Endothelial cell of umbilical vein (primary cell): Measurements from ENCODE around the gene SCAPER. TPM values are rescaled to one million over a fixed set of nuclear protein-coding genes. Genes with fewer than 3 reads are reported as not detected.

Experiments used
- BruUV-seq: library from RNA; stranded (reverse); fragments of 400-500 nt; replicated peaks from 2 replicates; lab custom pipeline; 2021; lab: Mats Ljungman, UMichigan
- CTCF ChIA-PET: fragments of 300-600, 350-600 bp; sonication (Branson Sonifier 250); formaldehyde crosslinking; loops from one replicate; lab custom pipeline; 2021; ENCODE audit warnings: antibody characterized with exemption, inconsistent platforms; lab: Charles Lee
- POLR2A ChIA-PET: fragments of 300-600, 350-600 bp; sonication (Branson Sonifier 250); formaldehyde crosslinking; loops from one replicate; lab custom pipeline; 2021; ENCODE audit warnings: antibody characterized with exemption, inconsistent platforms; lab: Charles Lee
- DNase-seq: peaks from one replicate; pipeline ENCODE4 v3.0.0-alpha.2; 2011; ENCODE audit warnings: low read depth, low spot score
- FAIRE-seq: peaks from 2 replicates; lab custom pipeline; 2011; peaks lifted over from hg19 to GRCh38; lab: Jason Lieb, UNC
- H2AFZ ChIP-seq: 2 replicates; pipeline ENCODE4 v1.6.0; 2012; ENCODE audit warnings: low read depth, low read length, control low read depth, inconsistent platforms
- H3K27ac ChIP-seq: 2 replicates; pipeline ENCODE4 v1.5.1; 2011; ENCODE audit warnings: low read depth, mild to moderate bottlenecking, control low read depth, low read length, moderate library complexity; ENCODE audit not compliant: insufficient read depth
- H3K27me3 ChIP-seq, 2 experiments: 2 replicates each; pipeline versions ENCODE4 v1.6.0 to v1.6.1; 2011; ENCODE audit warnings: low read length in 2 of 2, mixed read lengths in 1 of 2; ENCODE audit not compliant: control insufficient read depth in 2 of 2, insufficient read depth in 2 of 2
- H3K36me3 ChIP-seq, 2 experiments: 2 replicates in 1 of 2; 3 replicates in 1 of 2; pipeline ENCODE4 v1.5.1; 2011; ENCODE audit warnings: low read length in 2 of 2, mild to moderate bottlenecking in 1 of 2, moderate library complexity in 1 of 2; ENCODE audit not compliant: control insufficient read depth in 2 of 2, insufficient read depth in 2 of 2; ENCODE audit errors: extremely low read depth in 1 of 2
- H3K4me1 ChIP-seq: 3 replicates; pipeline ENCODE4 v1.5.1; 2011; ENCODE audit warnings: mild to moderate bottlenecking, low read length; ENCODE audit not compliant: control insufficient read depth, insufficient read depth; ENCODE audit errors: extremely low read depth
- H3K4me2 ChIP-seq: 2 replicates; pipeline ENCODE4 v1.6.1; 2011; ENCODE audit warnings: low read length, control low read depth, mixed read lengths; ENCODE audit not compliant: insufficient read depth
- H3K4me3 ChIP-seq, 3 experiments: fragments of 200-600 bp in 1 of 3; sonication (generic), shearing (Covaris generic) in 1 of 3; replicated peaks in 1 of 3; 2 replicates each; pipeline ENCODE4 v1.5.1; 2011 to 2016; ENCODE audit warnings: control low read depth in 3 of 3, low read length in 3 of 3, mild to moderate bottlenecking in 2 of 3, inconsistent platforms in 1 of 3, low read depth in 1 of 3, moderate library complexity in 1 of 3; ENCODE audit not compliant: insufficient read depth in 1 of 3
- H3K79me2 ChIP-seq: 2 replicates; pipeline ENCODE4 v1.6.0; 2012; ENCODE audit warnings: low read length, inconsistent platforms; ENCODE audit not compliant: control insufficient read depth, insufficient read depth
- H3K9ac ChIP-seq: replicated peaks from 2 replicates; pipeline ENCODE3; 2011; ENCODE audit warnings: low read length, control low read depth; ENCODE audit not compliant: insufficient read depth; ENCODE audit errors: extremely low read depth
- H3K9me1 ChIP-seq: replicated peaks from 3 replicates; pipeline ENCODE4 v1.6.0; 2011; ENCODE audit warnings: mild to moderate bottlenecking, low read length; ENCODE audit not compliant: control insufficient read depth, insufficient read depth; ENCODE audit errors: extremely low read depth
- H3K9me3 ChIP-seq: replicated peaks from 2 replicates; pipeline ENCODE4 v1.5.1; 2012; ENCODE audit warnings: low read length, inconsistent platforms; ENCODE audit not compliant: control insufficient read depth, insufficient read depth
- H4K20me1 ChIP-seq: replicated peaks from 2 replicates; pipeline ENCODE3; 2011; ENCODE audit warnings: mild to moderate bottlenecking, low read length; ENCODE audit not compliant: control insufficient read depth, insufficient read depth; ENCODE audit errors: extremely low read depth
- EZH2 ChIP-seq: IDR thresholded peaks from 2 replicates; pipeline ENCODE4 v1.6.1; 2012; ENCODE audit warnings: borderline replicate concordance, low read depth, mild to moderate bottlenecking, moderate library complexity, low read length, inconsistent platforms; ENCODE audit not compliant: severe bottlenecking
- FOS ChIP-seq: IDR thresholded peaks from 2 replicates; pipeline ENCODE4 v1.6.1; 2011; ENCODE audit warnings: mild to moderate bottlenecking, low read length, moderate library complexity, borderline replicate concordance; ENCODE audit not compliant: insufficient read depth
- GATA2 ChIP-seq: IDR thresholded peaks from 2 replicates; pipeline ENCODE4 v1.7.0; 2011; ENCODE audit warnings: low read depth, mild to moderate bottlenecking, moderate library complexity, mixed read lengths, low read length; ENCODE audit not compliant: insufficient read length, insufficient read depth
- JUN ChIP-seq: IDR thresholded peaks from 2 replicates; pipeline ENCODE4 v1.6.1; 2011; ENCODE audit warnings: borderline replicate concordance, low read depth; ENCODE audit not compliant: insufficient read length, insufficient read depth
- MYC ChIP-seq: IDR thresholded peaks from one replicate; pipeline ENCODE4 v1.6.1; 2011; ENCODE audit warnings: mild to moderate bottlenecking, low read depth, low read length
- POLR2A ChIP-seq: IDR thresholded peaks from 2 replicates; pipeline ENCODE4 v1.6.1; 2012; ENCODE audit warnings: low read depth, mild to moderate bottlenecking, control low read depth, low read length
- POLR2AphosphoS5 ChIP-seq: IDR thresholded peaks from 2 replicates; pipeline ENCODE4 v1.6.1; 2012; ENCODE audit warnings: low read depth, mild to moderate bottlenecking, control low read depth, low read length, moderate library complexity; ENCODE audit not compliant: insufficient read depth
- dilution Hi-C: fragments of 300-500 bp; cut with MboI; formaldehyde crosslinking; loops from one replicate; pipeline ENCODE4 v1.15.0; 2019; ENCODE audit warnings: low sequenced_read_pairs; ENCODE audit not compliant: extremely low pct_ligation_motif_present
- intact Hi-C: fragments of 100-400 bp; cut with micrococcal nuclease; formaldehyde crosslinking; loops from one replicate; pipeline ENCODE4 v1.10.0; 2022
- polyA plus RNA-seq, 4 experiments: library from polyadenylated mRNA; depleted of rRNA in 3 of 4; stranded (reverse) in 3 of 4; unstranded in 1 of 4; fragments of >200 nt; gene quantifications; 2 replicates each; pipeline versions ENCODE4 v1.2.1 to v1.2.3, GENCODE V29; 2011 to 2012; ENCODE audit warnings: missing spikeins in 1 of 4
- total RNA-seq: library from RNA; stranded (reverse); gene quantifications from 2 replicates; pipeline ENCODE4 v1.2.3, GENCODE V29; 2021
- TF ChIP-seq, protein P1 (sequence below), 2 donors: IDR thresholded peaks; 1 replicate in 1 of 2; 2 replicates in 1 of 2; pipeline ENCODE4 v1.5.1; 2011; ENCODE audit warnings: low read length in 2 of 2, mild to moderate bottlenecking in 2 of 2, moderate library complexity in 2 of 2, control low read depth in 1 of 2, inconsistent platforms in 1 of 2, low read depth in 1 of 2; ENCODE audit not compliant: insufficient read depth in 1 of 2; ENCODE audit errors: extremely low read depth in 1 of 2
- TF ChIP-seq, protein P2 (sequence below): IDR thresholded peaks from 2 replicates; pipeline ENCODE4 v1.6.1; 2011; ENCODE audit not compliant: insufficient read depth, insufficient read length

Gene SCAPER
- total and polyA plus RNA-seq, 2 donors (not counting 3 experiments of a cell fraction or from before 2014, with no cell fraction given) = 2.7 to 12.7 TPM

DNA sequence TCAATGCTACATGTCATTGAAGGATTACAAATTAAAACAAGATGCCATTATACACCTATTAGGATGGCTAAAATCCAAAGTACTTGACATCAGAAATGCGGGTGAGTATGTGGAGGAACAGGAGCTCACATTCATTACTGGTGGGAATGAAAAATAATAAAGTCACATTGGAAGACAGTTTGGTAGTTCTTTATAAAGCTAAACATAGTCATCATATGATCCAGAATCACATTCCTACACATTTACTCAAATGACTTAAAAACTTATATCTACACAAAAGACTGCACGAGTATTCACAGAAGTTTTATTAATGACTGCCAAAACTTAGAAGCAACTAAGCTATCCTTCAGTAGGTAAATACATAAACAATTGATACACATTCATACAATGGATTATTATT is 421.4 kb downstream of the SCAPER start:
- no peaks in the 10 kb centered on the region for H3K9me3 ChIP-seq
- H2AFZ ChIP-seq = no peak overlapping the region
- no peaks in the 10 kb centered on the region for H3K4me1 ChIP-seq
- no TSS peak for BruUV-seq
- FAIRE-seq (no peak), DNase-seq (no peak)
- TF ChIP-seq POLR2AphosphoS5 (no peak), POLR2A (no peak), EZH2 (no peak), FOS (no peak), JUN (no peak), GATA2 (no peak), MYC (no peak)
- TF ChIP-seq, protein P1, sequence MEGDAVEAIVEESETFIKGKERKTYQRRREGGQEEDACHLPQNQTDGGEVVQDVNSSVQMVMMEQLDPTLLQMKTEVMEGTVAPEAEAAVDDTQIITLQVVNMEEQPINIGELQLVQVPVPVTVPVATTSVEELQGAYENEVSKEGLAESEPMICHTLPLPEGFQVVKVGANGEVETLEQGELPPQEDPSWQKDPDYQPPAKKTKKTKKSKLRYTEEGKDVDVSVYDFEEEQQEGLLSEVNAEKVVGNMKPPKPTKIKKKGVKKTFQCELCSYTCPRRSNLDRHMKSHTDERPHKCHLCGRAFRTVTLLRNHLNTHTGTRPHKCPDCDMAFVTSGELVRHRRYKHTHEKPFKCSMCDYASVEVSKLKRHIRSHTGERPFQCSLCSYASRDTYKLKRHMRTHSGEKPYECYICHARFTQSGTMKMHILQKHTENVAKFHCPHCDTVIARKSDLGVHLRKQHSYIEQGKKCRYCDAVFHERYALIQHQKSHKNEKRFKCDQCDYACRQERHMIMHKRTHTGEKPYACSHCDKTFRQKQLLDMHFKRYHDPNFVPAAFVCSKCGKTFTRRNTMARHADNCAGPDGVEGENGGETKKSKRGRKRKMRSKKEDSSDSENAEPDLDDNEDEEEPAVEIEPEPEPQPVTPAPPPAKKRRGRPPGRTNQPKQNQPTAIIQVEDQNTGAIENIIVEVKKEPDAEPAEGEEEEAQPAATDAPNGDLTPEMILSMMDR (IDR thresholded peaks at IDR 0.05; ENCODE audit: extremely low read depth in 1 of 2, insufficient read depth in 1 of 2, low read depth in 1 of 2, low read length in 2 of 2) = no peak
- TF ChIP-seq, protein P2, sequence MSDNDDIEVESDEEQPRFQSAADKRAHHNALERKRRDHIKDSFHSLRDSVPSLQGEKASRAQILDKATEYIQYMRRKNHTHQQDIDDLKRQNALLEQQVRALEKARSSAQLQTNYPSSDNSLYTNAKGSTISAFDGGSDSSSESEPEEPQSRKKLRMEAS = no peak
- H3K9me1 ChIP-seq = no peaks in the 10 kb centered on the region
- dilution Hi-C loops (no loop called here), intact Hi-C loops (no loop called here)
- no peak overlapping the region for H3K9ac ChIP-seq
- POLR2A ChIA-PET = no interaction called here
- no peaks in the 10 kb centered on the region for H3K36me3 ChIP-seq
- no peaks in the 10 kb centered on the region for H3K27me3 ChIP-seq
- no peak overlapping the region for H3K27ac ChIP-seq
- no peaks in the 10 kb centered on the region for H3K79me2 ChIP-seq
- no peak overlapping the region for H3K4me2 ChIP-seq
- no peaks in the 10 kb centered on the region for H4K20me1 ChIP-seq
- CTCF ChIA-PET = no interaction called here
- no peak overlapping the region for H3K4me3 ChIP-seq
